ENCODE measurements around the gene ADIPOR2. TPM values are rescaled to one million over a fixed set of nuclear protein-coding genes. Genes with fewer than 3 reads are reported as not detected.

ADIPOR2 gene
- total RNA-seq, 1 experiment from 2014 or later, result 45.3 TPM

DNA sequence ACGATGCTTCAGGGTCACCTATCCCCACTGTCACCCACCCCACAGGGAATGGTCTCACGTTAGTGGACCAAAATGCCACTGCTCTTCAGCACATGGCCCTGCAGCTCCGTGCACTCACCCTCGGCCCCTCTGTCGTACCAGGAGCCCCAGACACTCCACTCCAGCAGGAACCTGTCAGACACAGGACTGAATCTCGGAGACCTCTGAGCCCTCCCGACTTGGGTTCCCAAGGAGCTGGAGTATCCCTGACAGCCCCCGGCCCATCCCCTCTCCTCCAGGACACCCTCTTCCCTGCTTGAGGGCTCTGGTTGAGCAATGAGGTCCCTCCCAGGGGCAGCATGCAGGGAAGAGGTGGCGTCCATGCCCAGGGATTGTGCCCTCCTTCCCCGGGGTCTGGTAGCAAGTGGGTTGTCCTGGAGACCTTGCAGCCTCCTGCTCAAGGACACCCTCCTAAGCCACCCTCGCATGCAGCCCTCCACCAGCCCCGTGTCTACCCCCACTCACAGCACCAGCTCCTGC, 109.1 kb downstream of the ADIPOR2 start:
- H3K4me3 Mint-ChIP-seq, result no peak overlapping the region
- Histone ChIP-seq H4K5ac (ENCODE audit: insufficient read length, low read depth, low read length) (no peak overlapping the region), H4K91ac (ENCODE audit: insufficient read length, low read depth, low read length) (no peak overlapping the region), H3K79me2 (ENCODE audit: insufficient read depth, low read length) (no peaks in the 10 kb centered on the region), H3K56ac (ENCODE audit: insufficient read length, low read depth, low read length) (no peak overlapping the region), H3K9ac (ENCODE audit: extremely low read depth, insufficient read length, low read length) (no peak overlapping the region), H2AK5ac (ENCODE audit: insufficient read length, low read length) (no peak overlapping the region), H2BK5ac (ENCODE audit: insufficient read length, low read length) (no peak overlapping the region), H3K14ac (ENCODE audit: insufficient read depth, low read length) (no peak overlapping the region), H3K18ac (ENCODE audit: insufficient read length, low read depth, low read length) (no peak overlapping the region), H3K4me1 (ENCODE audit: insufficient read depth, low read length) (no peaks in the 10 kb centered on the region), H3K27me3 (ENCODE audit: insufficient read depth, low read length) (no peaks in the 10 kb centered on the region), H3K27ac (ENCODE audit: insufficient read length, low read depth, low read length) (no peak overlapping the region), H2BK12ac (ENCODE audit: insufficient read length, low read depth, low read length) (no peak overlapping the region), H3K23ac (ENCODE audit: insufficient read length, low read depth, low read length) (no peak overlapping the region), H3K4ac (ENCODE audit: low read depth, low read length) (no peak overlapping the region), H3K23me2 (ENCODE audit: insufficient read length, low read depth, low read length, poor library complexity, severe bottlenecking) (peaks cover 4% of the 10 kb centered on the region), H2BK20ac (ENCODE audit: low read depth, low read length, poor library complexity, severe bottlenecking) (no peak overlapping the region), H2BK15ac (ENCODE audit: low read depth, low read length) (no peak overlapping the region), H2BK120ac (ENCODE audit: low read depth, low read length, poor library complexity, severe bottlenecking) (no peak overlapping the region), H3K79me1 (ENCODE audit: insufficient read depth, low read depth, low read length, poor library complexity, severe bottlenecking) (no peaks in the 10 kb centered on the region), H3K9me3 (ENCODE audit: control insufficient read depth, low read depth, low read length) (no peaks in the 10 kb centered on the region), H2AFZ (ENCODE audit: low read length) (no peak overlapping the region), H4K20me1 (ENCODE audit: control insufficient read depth, insufficient read depth, insufficient read length) (no peaks in the 10 kb centered on the region), H3T11ph (ENCODE audit: low read length) (no peak overlapping the region), H3K4me2 (ENCODE audit: insufficient read depth, insufficient read length, low read length) (no peak overlapping the region), H4K8ac (replicated peaks; ENCODE audit: insufficient read length, low read depth, low read length) (no peak overlapping the region)
- H3K4me1 Mint-ChIP-seq, result peaks cover 6 to 9% of the 10 kb centered on the region in 2 experiments
- no peaks in the 10 kb centered on the region; a peak in 1 of 5 replicates for H3K9me3 Mint-ChIP-seq
- peaks cover 7% of the 10 kb centered on the region for H3K27me3 Mint-ChIP-seq (ENCODE audit: low read depth)
- no CpG with 5 or more reads among the region's 12 CpGs for WGBS (ENCODE audit: extremely low coverage, insufficient read length, low lambda C conversion rate)
- no peaks in the 10 kb centered on the region for H3K36me3 Mint-ChIP-seq (ENCODE audit: insufficient read depth in 1 of 3, low read depth in 3 of 3)
- H3K27ac Mint-ChIP-seq, result no peak overlapping the region
- TF ChIP-seq, protein P1, sequence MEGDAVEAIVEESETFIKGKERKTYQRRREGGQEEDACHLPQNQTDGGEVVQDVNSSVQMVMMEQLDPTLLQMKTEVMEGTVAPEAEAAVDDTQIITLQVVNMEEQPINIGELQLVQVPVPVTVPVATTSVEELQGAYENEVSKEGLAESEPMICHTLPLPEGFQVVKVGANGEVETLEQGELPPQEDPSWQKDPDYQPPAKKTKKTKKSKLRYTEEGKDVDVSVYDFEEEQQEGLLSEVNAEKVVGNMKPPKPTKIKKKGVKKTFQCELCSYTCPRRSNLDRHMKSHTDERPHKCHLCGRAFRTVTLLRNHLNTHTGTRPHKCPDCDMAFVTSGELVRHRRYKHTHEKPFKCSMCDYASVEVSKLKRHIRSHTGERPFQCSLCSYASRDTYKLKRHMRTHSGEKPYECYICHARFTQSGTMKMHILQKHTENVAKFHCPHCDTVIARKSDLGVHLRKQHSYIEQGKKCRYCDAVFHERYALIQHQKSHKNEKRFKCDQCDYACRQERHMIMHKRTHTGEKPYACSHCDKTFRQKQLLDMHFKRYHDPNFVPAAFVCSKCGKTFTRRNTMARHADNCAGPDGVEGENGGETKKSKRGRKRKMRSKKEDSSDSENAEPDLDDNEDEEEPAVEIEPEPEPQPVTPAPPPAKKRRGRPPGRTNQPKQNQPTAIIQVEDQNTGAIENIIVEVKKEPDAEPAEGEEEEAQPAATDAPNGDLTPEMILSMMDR (conservative IDR thresholded peaks at IDR 0.05), result no peak
- DNase-seq, result peak; percentile 28
